B cell (primary cell): ENCODE data around the gene CELF2.

Source experiments
- CTCF ChIP-seq: fragments of 200-600 bp; IDR thresholded peaks from one replicate; pipeline ENCODE4 v1.8.0; 2022; ENCODE audit warnings: antibody characterized with exemption, mild to moderate bottlenecking
- EZH2 ChIP-seq: IDR thresholded peaks from 2 replicates; pipeline ENCODE4 v1.6.1; 2012; ENCODE audit warnings: borderline replicate concordance, low read depth, mild to moderate bottlenecking, moderate library complexity, low read length; ENCODE audit not compliant: insufficient read depth, poor library complexity, severe bottlenecking

- TF ChIP-seq CTCF, result no peak
- no peak for TF ChIP-seq EZH2
Observed at GRCh38 chr10:11257440-11258090, 239.9 kb downstream of the CELF2 start.
